HEK293 (cell line): ENCODE measurements around the gene DNAH3.
A peak's percentile ranks its signal among the peaks of the same experiment; 100 is the strongest.

Experiments used
- CTCF ChIA-PET: fragments of 350-600 bp; formaldehyde crosslinking; extraction: SDS; loops from one replicate; lab custom pipeline; 2021; ENCODE audit warnings: antibody characterized with exemption; lab: Yijun Ruan, JAX
- POLR2A ChIA-PET: fragments of 300-600 bp; formaldehyde crosslinking; extraction: SDS; loops from one replicate; lab custom pipeline; 2020; ENCODE audit warnings: antibody characterized with exemption, inconsistent platforms; lab: Yijun Ruan, JAX
- H3K27ac ChIP-seq: fragments of 200-500 bp; sonication (Bioruptor generic); 2 replicates; pipeline ENCODE4 v1.5.1; 2014; ENCODE audit warnings: low read depth, low read length, control low read depth, inconsistent platforms; ENCODE audit errors: extremely low read depth
- H3K36me3 ChIP-seq, 2 experiments: fragments of 200-500 bp in 1 of 2; sonication (Bioruptor generic) in 1 of 2; 1 replicate in 1 of 2; 2 replicates in 1 of 2; pipeline ENCODE4 v1.5.1; 2014 to 2017; ENCODE audit warnings: inconsistent platforms in 2 of 2, low read length in 2 of 2; ENCODE audit not compliant: control insufficient read depth in 2 of 2, insufficient read depth in 1 of 2
- H3K4me1 ChIP-seq: fragments of 200-500 bp; sonication (Bioruptor generic); 2 replicates; pipeline ENCODE4 v1.5.1; 2014; ENCODE audit warnings: mild to moderate bottlenecking, low read length, inconsistent platforms; ENCODE audit not compliant: control insufficient read depth, insufficient read depth
- H3K4me3 ChIP-seq: 2 replicates; pipeline ENCODE4 v1.5.1; 2011; ENCODE audit warnings: low read depth, mild to moderate bottlenecking, control low read depth, low read length, moderate library complexity
- H3K9me3 ChIP-seq: fragments of 200-500 bp; sonication (Bioruptor generic); 2 replicates; pipeline ENCODE4 v1.5.1; 2014; ENCODE audit warnings: low read depth, low read length, inconsistent platforms; ENCODE audit not compliant: control insufficient read depth, insufficient read depth
- EGR2 ChIP-seq: fragments of 450-650 bp; formaldehyde crosslinking; IDR thresholded peaks from 2 replicates; pipeline ENCODE4 v1.5.1; 2016; ENCODE audit warnings: low read depth, missing biosample characterization, missing genetic modification characterization
- SETDB1 ChIP-seq: IDR thresholded peaks from one replicate; pipeline ENCODE4 v1.6.1; 2017; ENCODE audit warnings: mild to moderate bottlenecking, low read length, moderate library complexity, mixed read lengths; ENCODE audit not compliant: insufficient read length
- ZNF202 ChIP-seq: fragments of 450-650 bp; formaldehyde crosslinking; IDR thresholded peaks from 2 replicates; pipeline ENCODE4 v1.5.1; 2016; ENCODE audit warnings: missing biosample characterization, missing genetic modification characterization, borderline replicate concordance
- ZNF37A ChIP-seq: fragments of 450-650 bp; IDR thresholded peaks from 2 replicates; pipeline ENCODE4 v1.5.1; 2018; ENCODE audit warnings: missing biosample characterization, missing genetic modification characterization
- ZNF391 ChIP-seq: fragments of 450-650 bp; formaldehyde crosslinking; IDR thresholded peaks from 2 replicates; pipeline ENCODE4 v1.5.1; 2016; ENCODE audit warnings: low read depth, missing biosample characterization, missing genetic modification characterization, borderline replicate concordance
- ZNF560 ChIP-seq: fragments of 450-650 bp; formaldehyde crosslinking; IDR thresholded peaks from 2 replicates; pipeline ENCODE4 v1.5.1; 2017; ENCODE audit warnings: missing biosample characterization, missing genetic modification characterization, borderline replicate concordance
- TF ChIP-seq, protein P1 (sequence below): fragments of 450-650 bp; formaldehyde crosslinking; IDR thresholded peaks from 2 replicates; pipeline ENCODE4 v1.5.1; 2016; ENCODE audit warnings: missing biosample characterization, missing genetic modification characterization
- TF ChIP-seq, protein P2 (sequence below): IDR thresholded peaks from 2 replicates; pipeline ENCODE4 v1.6.1; 2011; ENCODE audit warnings: mild to moderate bottlenecking, low read depth, low read length, borderline replicate concordance
- TF ChIP-seq, protein P3 (sequence below): fragments of 450-650 bp; formaldehyde crosslinking; IDR thresholded peaks from 2 replicates; pipeline ENCODE4 v1.5.1; 2016; ENCODE audit warnings: missing biosample characterization, missing genetic modification characterization
- TF ChIP-seq, protein P4 (sequence below): fragments of 450-650 bp; formaldehyde crosslinking; IDR thresholded peaks from 2 replicates; pipeline ENCODE4 v1.5.1; 2016; ENCODE audit warnings: missing biosample characterization, missing genetic modification characterization
- TF ChIP-seq, protein P5 (sequence below): fragments of 450-650 bp; formaldehyde crosslinking; IDR thresholded peaks from 2 replicates; pipeline ENCODE4 v1.5.1; 2016; ENCODE audit warnings: missing biosample characterization, missing genetic modification characterization
- TF ChIP-seq, protein P6 (sequence below): fragments of 450-650 bp; formaldehyde crosslinking; IDR thresholded peaks from 2 replicates; pipeline ENCODE4 v1.5.1; 2016; ENCODE audit warnings: missing biosample characterization, missing genetic modification characterization

DNAH3 gene

DNA sequence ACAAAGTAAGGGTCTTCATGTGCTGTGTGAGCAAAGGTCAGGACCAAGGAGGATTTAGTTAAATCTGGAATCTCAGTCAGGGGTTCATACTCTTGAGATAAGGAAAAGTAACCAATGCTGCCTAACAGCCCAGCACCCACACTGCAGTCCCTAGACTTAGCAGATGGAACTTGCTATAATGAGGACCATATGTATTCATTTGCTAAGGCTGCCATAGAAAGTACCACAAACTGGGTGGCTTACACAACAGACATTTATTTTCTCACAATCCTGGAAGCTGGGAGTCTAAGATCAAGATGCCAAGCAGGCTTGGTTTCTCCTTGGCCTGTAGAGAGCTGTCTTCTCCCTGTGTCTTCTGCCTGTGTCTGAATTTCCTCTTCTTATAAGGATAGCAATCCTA is 40.0 kb upstream of the DNAH3 start:
- Histone ChIP-seq H3K36me3 (no peaks in the 10 kb centered on the region), H3K9me3 (no peaks in the 10 kb centered on the region; the same call in 1 of the 2 replicates), H3K4me3 (no peak overlapping the region), H3K4me1 (no peaks in the 10 kb centered on the region), H3K27ac (no peak overlapping the region)
- CTCF ChIA-PET = interaction anchor here (3.6 to 3.7 kb wide), 2 partner anchors 88 to 110 kb away, joined by 41 to 44 read pairs; partner anchors contain the start of gene CRYM
- POLR2A ChIA-PET = no interaction called here
- TF ChIP-seq ZNF202 (tag by site-specific recombination) (no peak), ZNF560 (no peak)
- TF ChIP-seq, protein P1, sequence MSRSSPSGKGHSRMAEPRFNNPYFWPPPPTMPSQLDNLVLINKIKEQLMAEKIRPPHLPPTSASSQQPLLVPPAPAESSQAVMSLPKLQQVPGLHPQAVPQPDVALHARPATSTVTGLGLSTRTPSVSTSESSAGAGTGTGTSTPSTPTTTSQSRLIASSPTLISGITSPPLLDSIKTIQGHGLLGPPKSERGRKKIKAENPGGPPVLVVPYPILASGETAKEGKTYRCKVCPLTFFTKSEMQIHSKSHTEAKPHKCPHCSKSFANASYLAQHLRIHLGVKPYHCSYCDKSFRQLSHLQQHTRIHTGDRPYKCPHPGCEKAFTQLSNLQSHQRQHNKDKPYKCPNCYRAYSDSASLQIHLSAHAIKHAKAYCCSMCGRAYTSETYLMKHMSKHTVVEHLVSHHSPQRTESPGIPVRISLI (tag by site-specific recombination) = no peak
- TF ChIP-seq, protein P2, sequence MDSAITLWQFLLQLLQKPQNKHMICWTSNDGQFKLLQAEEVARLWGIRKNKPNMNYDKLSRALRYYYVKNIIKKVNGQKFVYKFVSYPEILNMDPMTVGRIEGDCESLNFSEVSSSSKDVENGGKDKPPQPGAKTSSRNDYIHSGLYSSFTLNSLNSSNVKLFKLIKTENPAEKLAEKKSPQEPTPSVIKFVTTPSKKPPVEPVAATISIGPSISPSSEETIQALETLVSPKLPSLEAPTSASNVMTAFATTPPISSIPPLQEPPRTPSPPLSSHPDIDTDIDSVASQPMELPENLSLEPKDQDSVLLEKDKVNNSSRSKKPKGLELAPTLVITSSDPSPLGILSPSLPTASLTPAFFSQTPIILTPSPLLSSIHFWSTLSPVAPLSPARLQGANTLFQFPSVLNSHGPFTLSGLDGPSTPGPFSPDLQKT = no peak
- TF ChIP-seq, protein P3, sequence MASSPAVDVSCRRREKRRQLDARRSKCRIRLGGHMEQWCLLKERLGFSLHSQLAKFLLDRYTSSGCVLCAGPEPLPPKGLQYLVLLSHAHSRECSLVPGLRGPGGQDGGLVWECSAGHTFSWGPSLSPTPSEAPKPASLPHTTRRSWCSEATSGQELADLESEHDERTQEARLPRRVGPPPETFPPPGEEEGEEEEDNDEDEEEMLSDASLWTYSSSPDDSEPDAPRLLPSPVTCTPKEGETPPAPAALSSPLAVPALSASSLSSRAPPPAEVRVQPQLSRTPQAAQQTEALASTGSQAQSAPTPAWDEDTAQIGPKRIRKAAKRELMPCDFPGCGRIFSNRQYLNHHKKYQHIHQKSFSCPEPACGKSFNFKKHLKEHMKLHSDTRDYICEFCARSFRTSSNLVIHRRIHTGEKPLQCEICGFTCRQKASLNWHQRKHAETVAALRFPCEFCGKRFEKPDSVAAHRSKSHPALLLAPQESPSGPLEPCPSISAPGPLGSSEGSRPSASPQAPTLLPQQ (tag by site-specific recombination) = no peak

DNA sequence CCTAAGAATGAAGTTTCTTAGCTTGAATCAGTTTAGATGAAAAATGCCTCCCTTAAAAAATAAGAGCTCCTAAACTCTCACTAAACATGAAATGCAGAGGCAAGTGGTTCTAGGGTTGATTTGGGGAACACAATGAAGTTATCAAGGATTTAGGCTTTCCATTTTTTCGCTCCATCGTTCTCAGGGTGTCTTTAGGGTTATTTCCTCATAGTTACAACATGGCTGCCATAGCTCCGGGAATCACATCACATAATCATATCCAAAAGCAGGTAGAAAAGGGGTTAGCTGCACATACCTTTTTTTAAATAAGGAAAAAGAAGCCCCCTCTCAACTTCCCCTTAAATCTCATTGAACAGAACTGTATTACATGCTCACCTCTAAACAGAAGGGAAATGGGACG is 39.4 kb upstream of the DNAH3 start:
- POLR2A ChIA-PET = no interaction called here

More for the DNA sequence above, 39.4 kb upstream of the DNAH3 start:
- TF ChIP-seq, protein P4, sequence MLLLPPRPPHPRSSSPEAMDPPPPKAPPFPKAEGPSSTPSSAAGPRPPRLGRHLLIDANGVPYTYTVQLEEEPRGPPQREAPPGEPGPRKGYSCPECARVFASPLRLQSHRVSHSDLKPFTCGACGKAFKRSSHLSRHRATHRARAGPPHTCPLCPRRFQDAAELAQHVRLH (tag by site-specific recombination) = 0 out of 2 replicates have a peak, but pooled peaks have one; percentile 48
- TF ChIP-seq ZNF391 (tag by site-specific recombination) (no peak), SETDB1 (peak; percentile 61), EGR2 (no peak), ZNF37A (tag by site-specific recombination) (no peak)
- TF ChIP-seq, protein P5, sequence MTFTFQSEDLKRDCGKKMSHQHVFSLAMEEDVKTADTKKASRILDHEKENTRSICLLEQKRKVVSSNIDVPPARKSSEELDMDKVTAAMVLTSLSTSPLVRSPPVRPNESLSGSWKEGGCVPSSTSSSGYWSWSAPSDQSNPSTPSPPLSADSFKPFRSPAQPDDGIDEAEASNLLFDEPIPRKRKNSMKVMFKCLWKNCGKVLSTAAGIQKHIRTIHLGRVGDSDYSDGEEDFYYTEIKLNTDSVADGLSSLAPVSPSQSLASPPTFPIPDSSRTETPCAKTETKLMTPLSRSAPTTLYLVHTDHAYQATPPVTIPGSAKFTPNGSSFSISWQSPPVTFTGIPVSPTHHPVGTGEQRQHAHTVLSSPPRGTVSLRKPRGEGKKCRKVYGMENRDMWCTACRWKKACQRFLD (tag by site-specific recombination) = no peak
- TF ChIP-seq, protein P6, sequence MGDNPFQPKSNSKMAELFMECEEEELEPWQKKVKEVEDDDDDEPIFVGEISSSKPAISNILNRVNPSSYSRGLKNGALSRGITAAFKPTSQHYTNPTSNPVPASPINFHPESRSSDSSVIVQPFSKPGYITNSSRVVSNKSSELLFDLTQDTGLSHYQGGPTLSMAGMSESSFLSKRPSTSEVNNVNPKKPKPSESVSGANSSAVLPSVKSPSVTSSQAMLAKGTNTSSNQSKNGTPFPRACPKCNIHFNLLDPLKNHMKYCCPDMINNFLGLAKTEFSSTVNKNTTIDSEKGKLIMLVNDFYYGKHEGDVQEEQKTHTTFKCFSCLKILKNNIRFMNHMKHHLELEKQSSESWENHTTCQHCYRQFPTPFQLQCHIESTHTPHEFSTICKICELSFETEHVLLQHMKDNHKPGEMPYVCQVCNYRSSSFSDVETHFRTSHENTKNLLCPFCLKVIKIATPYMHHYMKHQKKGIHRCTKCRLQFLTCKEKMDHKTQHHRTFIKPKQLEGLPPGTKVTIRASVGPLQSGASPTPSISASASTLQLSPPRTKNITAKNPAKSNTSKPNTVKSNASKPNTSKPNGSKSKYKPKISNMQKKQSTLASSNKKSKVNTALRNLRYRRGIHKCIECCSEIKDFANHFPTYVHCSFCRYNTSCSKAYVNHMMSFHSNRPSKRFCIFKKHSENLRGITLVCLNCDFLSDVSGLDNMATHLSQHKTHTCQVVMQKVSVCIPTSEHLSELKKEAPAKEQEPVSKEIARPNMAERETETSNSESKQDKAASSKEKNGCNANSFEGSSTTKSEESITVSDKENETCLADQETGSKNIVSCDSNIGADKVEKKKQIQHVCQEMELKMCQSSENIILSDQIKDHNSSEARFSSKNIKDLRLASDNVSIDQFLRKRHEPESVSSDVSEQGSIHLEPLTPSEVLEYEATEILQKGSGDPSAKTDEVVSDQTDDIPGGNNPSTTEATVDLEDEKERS (tag by site-specific recombination) = peak; percentile 90
- no peaks in the 10 kb centered on the region; the same call in 1 of the 2 replicates for H3K9me3 ChIP-seq
- H3K36me3 ChIP-seq = no peaks in the 10 kb centered on the region
- CTCF ChIA-PET = interaction anchor here (0.8 to 3.7 kb wide), 5 partner anchors 68 to 111 kb away, joined by 3 to 44 read pairs (median 4); partner anchors contain the start of gene CRYM
- no peak overlapping the region for H3K4me3 ChIP-seq
- H3K4me1 ChIP-seq = no peaks in the 10 kb centered on the region
- H3K27ac ChIP-seq = no peak overlapping the region
